Measurements from ENCODE around the gene HYCC1. TPM values are rescaled to one million over a fixed set of nuclear protein-coding genes. Genes with fewer than 3 reads are reported as not detected.

The HYCC1 gene
- total and polyA plus RNA-seq, 2 experiments from 2014 or later = 55.4 to 181 TPM

GRCh38 chr7:22983257-22983855 is 30.6 kb downstream of the HYCC1 start:
- H3K4me3 ChIP-seq = no peak overlapping the region
- H3K27ac ChIP-seq (ENCODE audit: low read depth) = peak overlapping the region; percentile 55; the same call in 1 of the 2 replicates
- no peaks in the 10 kb centered on the region for H3F3A ChIP-seq (replicated peaks; ENCODE audit: low read depth)
- peaks cover 25% of the 10 kb centered on the region for H3K4me1 ChIP-seq (ENCODE audit: insufficient read depth)
- no peaks in the 10 kb centered on the region for H3K9me2 ChIP-seq (ENCODE audit: insufficient read depth)
- peaks cover 3% of the 10 kb centered on the region for H3K27me3 Mint-ChIP-seq (ENCODE audit: insufficient read depth, low read depth, poor library complexity)
- H3K4me2 ChIP-seq = 0 out of 2 replicates have a peak overlapping the region, but pooled peaks have one; percentile 22
- ATAC-seq = peak; percentile 65
- peak; percentile 52 for DNase-seq (ENCODE audit: low spot score)
- H3K4me3 Mint-ChIP-seq = no peak overlapping the region
- peak overlapping the region; percentile 37; the same call in 1 of the 2 replicates for H3K27ac Mint-ChIP-seq
- H3K4me1 Mint-ChIP-seq = peaks cover 25% of the 10 kb centered on the region
- no peaks in the 10 kb centered on the region for H3K36me3 ChIP-seq (ENCODE audit: insufficient read depth)
- TF ChIP-seq NANOG (IDR thresholded peaks at IDR 0.05; ENCODE audit: borderline replicate concordance) = no peak
- no peak for TF ChIP-seq EZH2 (IDR thresholded peaks at IDR 0.05; ENCODE audit: low read depth, unreplicated experiment)
- TF ChIP-seq POLR2AphosphoS5 (IDR thresholded peaks at IDR 0.05; ENCODE audit: low read depth) = no peak
- no peak for TF ChIP-seq ZNF114 (CRISPR knock-in tag; IDR thresholded peaks at IDR 0.05)
- no peak for TF ChIP-seq ETS1 (IDR thresholded peaks at IDR 0.05)
- no peak for TF ChIP-seq EZH2phosphoT487 (IDR thresholded peaks at IDR 0.05; ENCODE audit: unreplicated experiment)
- TF ChIP-seq JUNB (IDR thresholded peaks at IDR 0.05; ENCODE audit: unreplicated experiment) = no peak
- no peaks in the 10 kb centered on the region for H4K20me1 ChIP-seq (replicated peaks; ENCODE audit: insufficient read depth)
- peaks cover 14% of the 10 kb centered on the region for H3K36me3 Mint-ChIP-seq (ENCODE audit: low read depth)
- peaks cover 64% of the 10 kb centered on the region for H3K79me2 ChIP-seq (replicated peaks; ENCODE audit: insufficient read depth)
- no peaks in the 10 kb centered on the region for H3K9me3 Mint-ChIP-seq
- H3K27me3 ChIP-seq (ENCODE audit: insufficient read depth) = no peaks in the 10 kb centered on the region
- H2AFZ ChIP-seq = no peak overlapping the region

GRCh38 chr7:22980422-22980821 is 33.5 kb downstream of the HYCC1 start:
- no peak overlapping the region for H3K4me3 ChIP-seq
- peaks cover 21% of the 10 kb centered on the region for H3K36me3 ChIP-seq (ENCODE audit: insufficient read depth)
- H4K20me1 ChIP-seq (replicated peaks; ENCODE audit: insufficient read depth) = no peaks in the 10 kb centered on the region
- H3K27ac ChIP-seq (ENCODE audit: low read depth) = no peak overlapping the region
- H3K4me1 Mint-ChIP-seq = peaks cover 13% of the 10 kb centered on the region
- 0 out of 2 replicates have a peak overlapping the region, but pooled peaks have one; percentile 26 for H3K27ac Mint-ChIP-seq
- ATAC-seq (no peak), DNase-seq (ENCODE audit: low spot score) (no peak)
- no peaks in the 10 kb centered on the region for H3K27me3 ChIP-seq (ENCODE audit: insufficient read depth)
- TF ChIP-seq ZNF331 (CRISPR knock-in tag; IDR thresholded peaks at IDR 0.05; ENCODE audit: low read depth) = no peak
- no peak for TF ChIP-seq EZH2 (IDR thresholded peaks at IDR 0.05; ENCODE audit: low read depth, unreplicated experiment)
- no peak for TF ChIP-seq STAT1 (IDR thresholded peaks at IDR 0.05; ENCODE audit: unreplicated experiment)
- TF ChIP-seq ETS1 (IDR thresholded peaks at IDR 0.05) = no peak
- H3K36me3 Mint-ChIP-seq (ENCODE audit: low read depth) = peaks cover 32% of the 10 kb centered on the region
- H3K9me3 Mint-ChIP-seq = no peaks in the 10 kb centered on the region
- peaks cover 45% of the 10 kb centered on the region for H3K79me2 ChIP-seq (replicated peaks; ENCODE audit: insufficient read depth)
- no peak overlapping the region for H3K4me3 Mint-ChIP-seq
- no peak overlapping the region for H3K4me2 ChIP-seq
- no peaks in the 10 kb centered on the region for H3F3A ChIP-seq (replicated peaks; ENCODE audit: low read depth)
- no peaks in the 10 kb centered on the region for H3K9me2 ChIP-seq (ENCODE audit: insufficient read depth)
- peaks cover 15% of the 10 kb centered on the region for H3K4me1 ChIP-seq (ENCODE audit: insufficient read depth)
- no peak overlapping the region for H2AFZ ChIP-seq
- H3K27me3 Mint-ChIP-seq (ENCODE audit: insufficient read depth, low read depth, poor library complexity) = peaks cover 3% of the 10 kb centered on the region

Measured in GM23338 (cell line).